Peyer's patch (tissue), 4 donors: Measurements from ENCODE around the gene PPIL6.

Experiments
- CTCF ChIP-seq, 6 experiments: fragments of 450-650 bp in 4 of 6; fragments of 200-600 bp in 2 of 6; sonication (generic) in 1 of 6; IDR thresholded peaks; one replicate each; pipeline ENCODE4 v1.5.1; 2017 to 2019; ENCODE audit warnings: antibody characterized with exemption in 6 of 6, mild to moderate bottlenecking in 3 of 6, moderate library complexity in 1 of 6
- POLR2A ChIP-seq, 2 donors: fragments of 450-650 bp; IDR thresholded peaks; one replicate each; pipeline ENCODE4 v1.5.1; 2017; ENCODE audit warnings: antibody characterized with exemption in 2 of 2, mild to moderate bottlenecking in 2 of 2, moderate library complexity in 2 of 2

- TF ChIP-seq CTCF (IDR thresholded peaks at IDR 0.05), result no peak
- TF ChIP-seq POLR2A (IDR thresholded peaks at IDR 0.05), result no peak
Observed at GRCh38 chr6:109465772-109466171, 25.3 kb upstream of the PPIL6 start.
